K562 (cell line): ENCODE results near the gene MTRF1L. TPM values are rescaled to one million over a fixed set of nuclear protein-coding genes. Genes with fewer than 3 reads are reported as not detected.
A peak's percentile ranks its signal among the peaks of the same experiment; 100 is the strongest.

Experiments used
- RB1 ChIP-seq: fragments of 450-650 bp; IDR thresholded peaks from 2 replicates; pipeline ENCODE4 v1.6.1; 2017; ENCODE audit warnings: low read depth, mild to moderate bottlenecking
- SMARCA4 ChIP-seq: fragments of 450-650 bp; IDR thresholded peaks from 2 replicates; pipeline ENCODE4 v1.6.1; 2016
- XRCC5 ChIP-seq: fragments of 200-400 bp; formaldehyde crosslinking; IDR thresholded peaks from 2 replicates; pipeline ENCODE4 v1.6.1; 2017; ENCODE audit warnings: low read depth, mild to moderate bottlenecking, low read length
- ZNF561 ChIP-seq: fragments of 450-650 bp; formaldehyde crosslinking; conservative IDR thresholded peaks from 2 replicates; pipeline ENCODE4 v1.4.0; 2020; ENCODE audit warnings: mild to moderate bottlenecking, moderate library complexity
- polyA plus RNA-seq, 8 experiments: library from polyadenylated mRNA; depleted of rRNA in 4 of 8; stranded (reverse) in 5 of 8; unstranded in 3 of 8; fragments of >200 nt; fragmentation: Nextera tagmentation in 2 of 8; fragmentation: Illumina TruSeq in 1 of 8; extraction: Ambion mirVana in 2 of 8; extraction: Trizol in 1 of 8; gene quantifications; 2 replicates each; pipeline versions ENCODE4 v1.2.1 to v1.2.3, GENCODE V29; 2011 to 2014; ENCODE audit warnings: inconsistent platforms in 1 of 8, missing spikeins in 1 of 8
- total RNA-seq, 7 experiments: library from RNA; depleted of rRNA in 6 of 7; stranded (reverse); fragments of >200 nt in 6 of 7; fragmentation: Illumina TruSeq in 2 of 7; extraction: Trizol in 2 of 7; gene quantifications; 2 replicates each; pipeline versions ENCODE4 v1.2.1 to v1.2.3, GENCODE V29; 2011 to 2021; ENCODE audit warnings: low replicate concordance in 1 of 7
- TF ChIP-seq, protein P1 (sequence below): sonication (generic); formaldehyde crosslinking; IDR thresholded peaks from 2 replicates; pipeline ENCODE4 v1.8.0; 2022; ENCODE audit warnings: missing genetic modification reagents, mild to moderate bottlenecking, borderline replicate concordance
- TF ChIP-seq, protein P2 (sequence below): fragments of 250-450 bp; sonication (Bioruptor Pico); IDR thresholded peaks from 2 replicates; pipeline ENCODE4 v1.5.0; 2020; ENCODE audit warnings: mild to moderate bottlenecking, borderline replicate concordance
- TF ChIP-seq, protein P3 (sequence below): fragments of 250-450 bp; sonication (Bioruptor Pico); IDR thresholded peaks from 2 replicates; pipeline ENCODE4 v1.5.0; 2022; ENCODE audit warnings: mild to moderate bottlenecking
- TF ChIP-seq, protein P4 (sequence below): fragments of 250-450 bp; sonication (Bioruptor Pico); IDR thresholded peaks from 2 replicates; pipeline ENCODE4 v1.4.0; 2020; ENCODE audit warnings: mild to moderate bottlenecking, moderate library complexity
- TF ChIP-seq, protein P5 (sequence below): fragments of 450-650 bp; formaldehyde crosslinking; IDR thresholded peaks from 2 replicates; pipeline ENCODE4 v1.4.0; 2020; ENCODE audit warnings: mild to moderate bottlenecking, mixed read lengths
- TF ChIP-seq, protein P6 (sequence below): IDR thresholded peaks from 3 replicates; pipeline ENCODE4 v1.6.1; 2011; ENCODE audit warnings: borderline replicate concordance, mild to moderate bottlenecking; ENCODE audit not compliant: insufficient read length, insufficient read depth

Gene MTRF1L
- total and polyA plus RNA-seq, 9 of the 15 experiments (the other 6 are each of a cell fraction or from before 2014, with no cell fraction given), result 10.7 to 34.0 (median 30.2) TPM

DNA sequence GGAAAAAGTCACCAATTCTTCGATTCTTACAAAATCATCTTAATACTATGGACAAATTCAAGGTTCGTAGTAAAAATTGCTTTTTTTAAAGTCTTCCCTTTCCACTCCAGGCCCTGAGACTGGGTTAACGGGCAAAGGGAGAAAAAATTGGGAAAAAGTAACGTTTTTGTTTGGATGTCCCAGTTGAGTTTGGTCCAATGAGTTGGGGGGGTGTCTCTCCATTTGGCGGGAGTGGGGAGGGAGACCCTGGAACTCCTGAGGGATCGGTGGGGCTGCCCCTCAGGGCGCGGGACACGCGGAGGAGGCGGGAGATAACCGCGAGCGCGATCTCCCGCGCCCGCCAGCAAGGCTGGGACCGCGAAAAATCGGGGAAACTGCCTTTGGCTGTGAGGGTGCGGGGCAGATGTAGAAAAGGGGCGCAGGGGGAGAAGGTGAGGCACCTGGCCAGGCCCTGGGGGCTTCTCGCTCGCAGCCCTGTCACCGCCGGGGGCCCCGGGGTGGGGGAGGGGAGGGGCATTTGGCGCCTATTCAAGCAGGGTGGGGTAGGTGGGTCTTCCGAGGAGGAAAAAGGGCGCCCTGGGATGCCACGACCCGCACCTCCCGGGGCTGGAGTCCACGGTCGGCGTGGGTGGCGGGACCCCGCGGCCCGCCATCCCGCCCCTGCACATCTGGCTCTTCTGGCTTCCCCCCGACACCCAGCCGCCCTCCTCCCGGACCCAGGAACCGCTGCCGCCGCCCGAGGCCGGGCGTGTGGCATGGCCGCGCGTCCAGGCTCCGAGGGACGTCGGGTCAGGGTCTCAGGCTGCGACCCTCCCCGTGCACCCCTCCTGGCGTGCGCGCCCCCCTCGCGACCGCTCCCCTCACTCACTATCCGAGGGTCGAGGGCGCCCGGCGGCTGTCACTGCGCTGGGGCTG lies 20.3 kb downstream of the MTRF1L start (continued):
- TF ChIP-seq, protein P1, sequence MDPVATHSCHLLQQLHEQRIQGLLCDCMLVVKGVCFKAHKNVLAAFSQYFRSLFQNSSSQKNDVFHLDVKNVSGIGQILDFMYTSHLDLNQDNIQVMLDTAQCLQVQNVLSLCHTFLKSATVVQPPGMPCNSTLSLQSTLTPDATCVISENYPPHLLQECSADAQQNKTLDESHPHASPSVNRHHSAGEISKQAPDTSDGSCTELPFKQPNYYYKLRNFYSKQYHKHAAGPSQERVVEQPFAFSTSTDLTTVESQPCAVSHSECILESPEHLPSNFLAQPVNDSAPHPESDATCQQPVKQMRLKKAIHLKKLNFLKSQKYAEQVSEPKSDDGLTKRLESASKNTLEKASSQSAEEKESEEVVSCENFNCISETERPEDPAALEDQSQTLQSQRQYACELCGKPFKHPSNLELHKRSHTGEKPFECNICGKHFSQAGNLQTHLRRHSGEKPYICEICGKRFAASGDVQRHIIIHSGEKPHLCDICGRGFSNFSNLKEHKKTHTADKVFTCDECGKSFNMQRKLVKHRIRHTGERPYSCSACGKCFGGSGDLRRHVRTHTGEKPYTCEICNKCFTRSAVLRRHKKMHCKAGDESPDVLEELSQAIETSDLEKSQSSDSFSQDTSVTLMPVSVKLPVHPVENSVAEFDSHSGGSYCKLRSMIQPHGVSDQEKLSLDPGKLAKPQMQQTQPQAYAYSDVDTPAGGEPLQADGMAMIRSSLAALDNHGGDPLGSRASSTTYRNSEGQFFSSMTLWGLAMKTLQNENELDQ (CRISPR knock-in tag), result peak; percentile 42; the same call in 1 of the 2 replicates
- TF ChIP-seq, protein P2, sequence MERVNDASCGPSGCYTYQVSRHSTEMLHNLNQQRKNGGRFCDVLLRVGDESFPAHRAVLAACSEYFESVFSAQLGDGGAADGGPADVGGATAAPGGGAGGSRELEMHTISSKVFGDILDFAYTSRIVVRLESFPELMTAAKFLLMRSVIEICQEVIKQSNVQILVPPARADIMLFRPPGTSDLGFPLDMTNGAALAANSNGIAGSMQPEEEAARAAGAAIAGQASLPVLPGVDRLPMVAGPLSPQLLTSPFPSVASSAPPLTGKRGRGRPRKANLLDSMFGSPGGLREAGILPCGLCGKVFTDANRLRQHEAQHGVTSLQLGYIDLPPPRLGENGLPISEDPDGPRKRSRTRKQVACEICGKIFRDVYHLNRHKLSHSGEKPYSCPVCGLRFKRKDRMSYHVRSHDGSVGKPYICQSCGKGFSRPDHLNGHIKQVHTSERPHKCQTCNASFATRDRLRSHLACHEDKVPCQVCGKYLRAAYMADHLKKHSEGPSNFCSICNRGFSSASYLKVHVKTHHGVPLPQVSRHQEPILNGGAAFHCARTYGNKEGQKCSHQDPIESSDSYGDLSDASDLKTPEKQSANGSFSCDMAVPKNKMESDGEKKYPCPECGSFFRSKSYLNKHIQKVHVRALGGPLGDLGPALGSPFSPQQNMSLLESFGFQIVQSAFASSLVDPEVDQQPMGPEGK (CRISPR knock-in tag), result no peak
- TF ChIP-seq ZNF561 (CRISPR knock-in tag) (no peak), RB1 (no peak; the same call in 1 of the 2 replicates), XRCC5 (no peak), SMARCA4 (0 out of 2 replicates have a peak, but pooled peaks have one; percentile 28)
- TF ChIP-seq, protein P3, sequence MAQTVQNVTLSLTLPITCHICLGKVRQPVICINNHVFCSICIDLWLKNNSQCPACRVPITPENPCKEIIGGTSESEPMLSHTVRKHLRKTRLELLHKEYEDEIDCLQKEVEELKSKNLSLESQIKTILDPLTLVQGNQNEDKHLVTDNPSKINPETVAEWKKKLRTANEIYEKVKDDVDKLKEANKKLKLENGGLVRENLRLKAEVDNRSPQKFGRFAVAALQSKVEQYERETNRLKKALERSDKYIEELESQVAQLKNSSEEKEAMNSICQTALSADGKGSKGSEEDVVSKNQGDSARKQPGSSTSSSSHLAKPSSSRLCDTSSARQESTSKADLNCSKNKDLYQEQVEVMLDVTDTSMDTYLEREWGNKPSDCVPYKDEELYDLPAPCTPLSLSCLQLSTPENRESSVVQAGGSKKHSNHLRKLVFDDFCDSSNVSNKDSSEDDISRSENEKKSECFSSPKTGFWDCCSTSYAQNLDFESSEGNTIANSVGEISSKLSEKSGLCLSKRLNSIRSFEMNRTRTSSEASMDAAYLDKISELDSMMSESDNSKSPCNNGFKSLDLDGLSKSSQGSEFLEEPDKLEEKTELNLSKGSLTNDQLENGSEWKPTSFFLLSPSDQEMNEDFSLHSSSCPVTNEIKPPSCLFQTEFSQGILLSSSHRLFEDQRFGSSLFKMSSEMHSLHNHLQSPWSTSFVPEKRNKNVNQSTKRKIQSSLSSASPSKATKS (CRISPR knock-in tag), result no peak
- TF ChIP-seq, protein P4, sequence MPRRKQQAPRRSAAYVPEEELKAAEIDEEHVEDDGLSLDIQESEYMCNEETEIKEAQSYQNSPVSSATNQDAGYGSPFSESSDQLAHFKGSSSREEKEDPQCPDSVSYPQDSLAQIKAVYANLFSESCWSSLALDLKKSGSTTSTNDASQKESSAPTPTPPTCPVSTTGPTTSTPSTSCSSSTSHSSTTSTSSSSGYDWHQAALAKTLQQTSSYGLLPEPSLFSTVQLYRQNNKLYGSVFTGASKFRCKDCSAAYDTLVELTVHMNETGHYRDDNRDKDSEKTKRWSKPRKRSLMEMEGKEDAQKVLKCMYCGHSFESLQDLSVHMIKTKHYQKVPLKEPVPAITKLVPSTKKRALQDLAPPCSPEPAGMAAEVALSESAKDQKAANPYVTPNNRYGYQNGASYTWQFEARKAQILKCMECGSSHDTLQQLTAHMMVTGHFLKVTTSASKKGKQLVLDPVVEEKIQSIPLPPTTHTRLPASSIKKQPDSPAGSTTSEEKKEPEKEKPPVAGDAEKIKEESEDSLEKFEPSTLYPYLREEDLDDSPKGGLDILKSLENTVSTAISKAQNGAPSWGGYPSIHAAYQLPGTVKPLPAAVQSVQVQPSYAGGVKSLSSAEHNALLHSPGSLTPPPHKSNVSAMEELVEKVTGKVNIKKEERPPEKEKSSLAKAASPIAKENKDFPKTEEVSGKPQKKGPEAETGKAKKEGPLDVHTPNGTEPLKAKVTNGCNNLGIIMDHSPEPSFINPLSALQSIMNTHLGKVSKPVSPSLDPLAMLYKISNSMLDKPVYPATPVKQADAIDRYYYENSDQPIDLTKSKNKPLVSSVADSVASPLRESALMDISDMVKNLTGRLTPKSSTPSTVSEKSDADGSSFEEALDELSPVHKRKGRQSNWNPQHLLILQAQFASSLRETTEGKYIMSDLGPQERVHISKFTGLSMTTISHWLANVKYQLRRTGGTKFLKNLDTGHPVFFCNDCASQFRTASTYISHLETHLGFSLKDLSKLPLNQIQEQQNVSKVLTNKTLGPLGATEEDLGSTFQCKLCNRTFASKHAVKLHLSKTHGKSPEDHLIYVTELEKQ (CRISPR knock-in tag), result no peak
- TF ChIP-seq, protein P5, sequence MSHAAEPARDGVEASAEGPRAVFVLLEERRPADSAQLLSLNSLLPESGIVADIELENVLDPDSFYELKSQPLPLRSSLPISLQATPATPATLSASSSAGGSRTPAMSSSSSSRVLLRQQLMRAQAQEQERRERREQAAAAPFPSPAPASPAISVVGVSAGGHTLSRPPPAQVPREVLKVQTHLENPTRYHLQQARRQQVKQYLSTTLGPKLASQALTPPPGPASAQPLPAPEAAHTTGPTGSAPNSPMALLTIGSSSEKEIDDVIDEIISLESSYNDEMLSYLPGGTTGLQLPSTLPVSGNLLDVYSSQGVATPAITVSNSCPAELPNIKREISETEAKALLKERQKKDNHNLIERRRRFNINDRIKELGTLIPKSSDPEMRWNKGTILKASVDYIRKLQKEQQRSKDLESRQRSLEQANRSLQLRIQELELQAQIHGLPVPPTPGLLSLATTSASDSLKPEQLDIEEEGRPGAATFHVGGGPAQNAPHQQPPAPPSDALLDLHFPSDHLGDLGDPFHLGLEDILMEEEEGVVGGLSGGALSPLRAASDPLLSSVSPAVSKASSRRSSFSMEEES, result no peak
- TF ChIP-seq, protein P6, sequence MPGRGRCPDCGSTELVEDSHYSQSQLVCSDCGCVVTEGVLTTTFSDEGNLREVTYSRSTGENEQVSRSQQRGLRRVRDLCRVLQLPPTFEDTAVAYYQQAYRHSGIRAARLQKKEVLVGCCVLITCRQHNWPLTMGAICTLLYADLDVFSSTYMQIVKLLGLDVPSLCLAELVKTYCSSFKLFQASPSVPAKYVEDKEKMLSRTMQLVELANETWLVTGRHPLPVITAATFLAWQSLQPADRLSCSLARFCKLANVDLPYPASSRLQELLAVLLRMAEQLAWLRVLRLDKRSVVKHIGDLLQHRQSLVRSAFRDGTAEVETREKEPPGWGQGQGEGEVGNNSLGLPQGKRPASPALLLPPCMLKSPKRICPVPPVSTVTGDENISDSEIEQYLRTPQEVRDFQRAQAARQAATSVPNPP, result no peak
